GM12873 (cell line): ENCODE measurements around the gene FOLR3.

Experiments
- TF ChIP-seq, protein P1 (sequence below): IDR thresholded peaks from 2 replicates; pipeline ENCODE4 v1.5.1; 2012; ENCODE audit warnings: low read depth, mild to moderate bottlenecking, moderate library complexity, low read length, control low read depth; ENCODE audit not compliant: insufficient read depth; ENCODE audit errors: missing control alignments

The FOLR3 gene

GRCh38 chr11:72102631-72102945 lies 32.9 kb upstream of the FOLR3 start:
- TF ChIP-seq, protein P1, sequence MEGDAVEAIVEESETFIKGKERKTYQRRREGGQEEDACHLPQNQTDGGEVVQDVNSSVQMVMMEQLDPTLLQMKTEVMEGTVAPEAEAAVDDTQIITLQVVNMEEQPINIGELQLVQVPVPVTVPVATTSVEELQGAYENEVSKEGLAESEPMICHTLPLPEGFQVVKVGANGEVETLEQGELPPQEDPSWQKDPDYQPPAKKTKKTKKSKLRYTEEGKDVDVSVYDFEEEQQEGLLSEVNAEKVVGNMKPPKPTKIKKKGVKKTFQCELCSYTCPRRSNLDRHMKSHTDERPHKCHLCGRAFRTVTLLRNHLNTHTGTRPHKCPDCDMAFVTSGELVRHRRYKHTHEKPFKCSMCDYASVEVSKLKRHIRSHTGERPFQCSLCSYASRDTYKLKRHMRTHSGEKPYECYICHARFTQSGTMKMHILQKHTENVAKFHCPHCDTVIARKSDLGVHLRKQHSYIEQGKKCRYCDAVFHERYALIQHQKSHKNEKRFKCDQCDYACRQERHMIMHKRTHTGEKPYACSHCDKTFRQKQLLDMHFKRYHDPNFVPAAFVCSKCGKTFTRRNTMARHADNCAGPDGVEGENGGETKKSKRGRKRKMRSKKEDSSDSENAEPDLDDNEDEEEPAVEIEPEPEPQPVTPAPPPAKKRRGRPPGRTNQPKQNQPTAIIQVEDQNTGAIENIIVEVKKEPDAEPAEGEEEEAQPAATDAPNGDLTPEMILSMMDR, result no peak

- TF ChIP-seq, protein P1, result peak; percentile 58
Measured at GRCh38 chr11:72102946-72103753, 32.4 kb upstream of the FOLR3 start, which contains the start of gene LAMTOR1. TSS of gene LAMTOR1 (minus strand) at chr11:72103297. CDS start at chr11:72103224, 73 bp downstream.

- TF ChIP-seq, protein P1, result no peak
Measured at GRCh38 chr11:72103754-72104167, 31.8 kb upstream of the FOLR3 start.

- TF ChIP-seq, protein P1, result no peak
Measured at GRCh38 chr11:72105888-72106287, 29.6 kb upstream of the FOLR3 start, which contains the start of gene TOMT. TSS of gene TOMT (plus strand) at chr11:72105924. CDS start at chr11:72105952, 28 bp downstream.

DNA sequence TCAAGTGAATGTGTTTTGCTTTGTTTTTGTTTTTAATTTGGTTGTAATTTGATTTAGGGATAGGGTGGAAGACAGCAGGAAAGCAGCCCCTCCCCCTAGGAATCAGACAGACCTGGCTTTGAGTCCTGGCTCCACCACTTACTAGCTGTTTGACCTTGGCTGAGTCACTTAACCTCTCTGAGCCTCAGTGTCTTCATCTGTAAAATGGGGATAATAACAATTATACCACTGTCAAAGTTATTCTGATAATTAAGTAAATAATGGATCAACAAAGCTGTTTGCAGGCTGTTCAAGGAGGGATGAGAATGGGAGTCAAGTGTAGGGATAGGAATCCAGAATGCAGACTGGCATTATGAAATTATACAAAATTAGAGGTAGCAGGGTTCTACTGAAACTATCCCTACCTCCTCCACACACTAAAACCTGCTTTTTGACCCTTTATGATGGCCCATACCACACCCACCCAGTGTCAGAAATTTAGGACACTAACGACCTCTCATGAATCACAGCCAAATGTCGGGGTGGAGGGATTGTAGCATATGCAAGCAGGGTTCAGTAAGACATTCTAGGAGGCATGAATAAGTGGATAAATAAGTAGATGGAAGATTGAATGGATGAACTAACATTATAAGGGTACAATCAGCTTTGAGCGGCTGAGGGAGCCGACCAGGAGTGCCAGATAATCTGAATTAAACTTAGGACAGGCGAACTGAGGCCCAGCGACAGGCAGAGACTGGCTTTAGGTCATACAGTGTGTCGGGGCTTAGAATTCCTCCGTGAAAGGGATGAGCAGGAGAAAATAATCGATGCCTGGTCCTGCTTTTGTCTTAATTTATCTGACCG lies 24.0 kb upstream of the FOLR3 start:
- TF ChIP-seq, protein P1, result no peak

DNA sequence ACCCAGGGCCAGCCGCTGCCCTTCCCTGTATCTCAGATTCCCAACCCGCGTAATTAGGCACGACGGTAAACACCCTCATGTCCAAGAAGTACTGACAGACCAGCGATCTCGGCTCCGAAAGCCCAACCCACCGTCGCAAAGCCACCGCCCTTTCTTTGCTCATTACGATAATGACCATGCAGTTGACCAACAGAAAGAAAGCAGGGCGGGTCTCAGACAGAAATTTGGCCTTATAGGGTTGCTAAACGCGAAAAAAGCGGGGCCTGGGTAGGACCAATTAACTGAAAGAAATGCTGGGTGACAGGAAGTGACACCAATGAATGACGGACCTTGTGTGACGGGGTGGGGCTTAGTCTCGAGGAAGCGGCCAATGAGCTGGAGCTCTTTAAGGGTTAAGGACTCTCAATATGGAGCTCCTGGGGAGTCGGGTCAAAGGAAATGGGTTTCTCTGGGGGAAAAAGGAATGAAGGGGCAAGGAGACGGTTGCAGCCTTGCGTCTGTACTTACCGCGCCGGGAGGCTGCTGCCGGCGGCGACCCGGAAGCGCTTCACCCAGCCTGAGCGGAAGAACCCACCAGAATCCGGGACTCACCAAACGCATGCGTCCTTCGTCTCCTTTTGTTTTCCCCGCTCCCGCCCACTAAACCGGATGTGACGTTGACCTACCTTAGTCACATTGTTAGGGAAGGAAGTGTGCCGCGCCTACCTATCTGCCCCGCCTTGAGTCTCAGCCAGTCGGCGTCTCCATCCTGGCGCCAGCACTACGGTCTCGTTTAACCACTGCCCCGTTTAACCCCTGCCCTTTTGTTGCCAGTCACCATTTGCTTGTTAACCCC lies 23.2 kb upstream of the FOLR3 start, which contains the start of gene ANAPC15:
Gene ANAPC15, minus strand, starts transcription at position 553 of the 835 bp plus-strand sequence. CDS start 1,419 bp downstream, outside the sequence.
- TF ChIP-seq, protein P1, result no peak
